Neuronal stem cell (in vitro differentiated cells): ENCODE measurements around the gene S100A9. TPM values are rescaled to one million over a fixed set of nuclear protein-coding genes. Genes with fewer than 3 reads are reported as not detected.

Experiments used
- DNase-seq: peaks from one replicate; pipeline ENCODE4 v3.0.0-alpha.2; 2013; ENCODE audit warnings: low spot score
- H2AFZ ChIP-seq: one replicate; pipeline ENCODE4 v1.6.1; 2013; ENCODE audit warnings: mild to moderate bottlenecking, low read length, inconsistent platforms
- H2AK5ac ChIP-seq: 2 replicates; pipeline ENCODE4 v1.6.1; 2013; ENCODE audit warnings: low read depth, mild to moderate bottlenecking, inconsistent platforms, low read length, moderate library complexity, mixed read lengths
- H2BK120ac ChIP-seq: 2 replicates; pipeline ENCODE4 v1.6.1; 2013; ENCODE audit warnings: low read depth, mild to moderate bottlenecking, inconsistent platforms, low read length, moderate library complexity, mixed read lengths
- H2BK12ac ChIP-seq: one replicate; pipeline ENCODE4 v1.6.1; 2013; ENCODE audit warnings: low read length, inconsistent platforms
- H2BK15ac ChIP-seq: 2 replicates; pipeline ENCODE4 v1.6.1; 2013; ENCODE audit warnings: mild to moderate bottlenecking, low read length, inconsistent platforms, mixed read lengths
- H2BK5ac ChIP-seq: one replicate; pipeline ENCODE4 v1.6.1; 2013; ENCODE audit warnings: inconsistent platforms, mild to moderate bottlenecking, low read length, moderate library complexity
- H3K14ac ChIP-seq: one replicate; pipeline ENCODE4 v1.6.1; 2013; ENCODE audit warnings: low read length, inconsistent platforms
- H3K18ac ChIP-seq: 2 replicates; pipeline ENCODE4 v1.6.1; 2013; ENCODE audit warnings: low read length, inconsistent platforms
- H3K23ac ChIP-seq: 2 replicates; pipeline ENCODE4 v1.6.1; 2013; ENCODE audit warnings: low read depth, mild to moderate bottlenecking, mixed read lengths, low read length, inconsistent platforms; ENCODE audit not compliant: poor library complexity
- H3K27ac ChIP-seq: replicated peaks from 3 replicates; pipeline ENCODE4 v1.5.1; 2013; ENCODE audit warnings: low read length, inconsistent platforms
- H3K27me3 ChIP-seq, 3 experiments: 2 replicates each; pipeline ENCODE4 v1.6.1; 2013; ENCODE audit warnings: low read length in 3 of 3, mild to moderate bottlenecking in 2 of 3, inconsistent platforms in 1 of 3, low read depth in 1 of 3, mixed read lengths in 1 of 3, moderate library complexity in 1 of 3; ENCODE audit not compliant: control insufficient read depth in 3 of 3, insufficient read depth in 3 of 3
- H3K36me3 ChIP-seq, 2 donors: replicated peaks in 1 of 2; 2 replicates each; pipeline ENCODE4 v1.6.1; 2013; ENCODE audit warnings: low read length in 2 of 2; ENCODE audit not compliant: control insufficient read depth in 2 of 2, insufficient read depth in 2 of 2
- H3K4ac ChIP-seq: 2 replicates; pipeline ENCODE4 v1.6.1; 2013; ENCODE audit warnings: inconsistent platforms, mild to moderate bottlenecking, low read length, moderate library complexity
- H3K4me1 ChIP-seq, 2 donors: 1 replicate in 1 of 2; 2 replicates in 1 of 2; pipeline ENCODE4 v1.6.1; 2013; ENCODE audit warnings: low read length in 2 of 2, low read depth in 1 of 2; ENCODE audit not compliant: control insufficient read depth in 2 of 2, insufficient read depth in 1 of 2
- H3K4me2 ChIP-seq: one replicate; pipeline ENCODE4 v1.6.1; 2013; ENCODE audit warnings: mild to moderate bottlenecking, low read length, inconsistent platforms; ENCODE audit not compliant: insufficient read depth, poor library complexity, severe bottlenecking
- H3K4me3 ChIP-seq, 2 donors: 2 replicates each; pipeline ENCODE4 v1.5.1; 2013; ENCODE audit warnings: low read length in 2 of 2, mild to moderate bottlenecking in 2 of 2, inconsistent platforms in 1 of 2, moderate library complexity in 1 of 2
- H3K79me1 ChIP-seq: one replicate; pipeline ENCODE4 v1.6.1; 2013; ENCODE audit warnings: low read depth, mild to moderate bottlenecking, inconsistent platforms, low read length, moderate library complexity
- H3K9ac ChIP-seq: one replicate; pipeline ENCODE4 v1.6.1; 2013; ENCODE audit warnings: mild to moderate bottlenecking, low read depth, low read length, inconsistent platforms; ENCODE audit not compliant: poor library complexity
- H3K9me3 ChIP-seq, 2 donors: replicated peaks in 1 of 2; 2 replicates each; pipeline versions ENCODE3 to v1.6.1; 2013; ENCODE audit warnings: low read length in 2 of 2, mild to moderate bottlenecking in 2 of 2, inconsistent platforms in 1 of 2, low read depth in 1 of 2, mixed read lengths in 1 of 2, moderate library complexity in 1 of 2; ENCODE audit not compliant: control insufficient read depth in 2 of 2, insufficient read depth in 1 of 2
- H4K8ac ChIP-seq: one replicate; pipeline ENCODE4 v1.6.1; 2013; ENCODE audit warnings: low read depth, mild to moderate bottlenecking, inconsistent platforms, low read length, moderate library complexity
- H4K91ac ChIP-seq: one replicate; pipeline ENCODE4 v1.6.1; 2013; ENCODE audit warnings: low read length, low read depth, mild to moderate bottlenecking, inconsistent platforms; ENCODE audit not compliant: poor library complexity
- WGBS, 2 donors: extraction: QIAGEN DNeasy Blood & Tissue Kit; methylation state at CpG; one replicate each; pipeline ENCODE4 v1.1.7; 2013; ENCODE audit warnings: missing lambda C conversion rate in 2 of 2, mixed read lengths in 1 of 2; ENCODE audit not compliant: insufficient read length in 2 of 2, insufficient replicate concordance in 1 of 2; ENCODE audit errors: extremely low coverage in 2 of 2; 5-methylcytosine and 5-hydroxymethylcytosine counted together
- polyA plus RNA-seq, 2 experiments: library from polyadenylated mRNA; stranded (reverse); fragments of 200-250 nt; gene quantifications; one replicate each; pipeline ENCODE4 v1.2.3, GENCODE V29; 2013

The S100A9 gene
- not detected for polyA plus RNA-seq (2013, experiment 1 of 2)
- not detected for polyA plus RNA-seq (2013, experiment 2 of 2)

DNA sequence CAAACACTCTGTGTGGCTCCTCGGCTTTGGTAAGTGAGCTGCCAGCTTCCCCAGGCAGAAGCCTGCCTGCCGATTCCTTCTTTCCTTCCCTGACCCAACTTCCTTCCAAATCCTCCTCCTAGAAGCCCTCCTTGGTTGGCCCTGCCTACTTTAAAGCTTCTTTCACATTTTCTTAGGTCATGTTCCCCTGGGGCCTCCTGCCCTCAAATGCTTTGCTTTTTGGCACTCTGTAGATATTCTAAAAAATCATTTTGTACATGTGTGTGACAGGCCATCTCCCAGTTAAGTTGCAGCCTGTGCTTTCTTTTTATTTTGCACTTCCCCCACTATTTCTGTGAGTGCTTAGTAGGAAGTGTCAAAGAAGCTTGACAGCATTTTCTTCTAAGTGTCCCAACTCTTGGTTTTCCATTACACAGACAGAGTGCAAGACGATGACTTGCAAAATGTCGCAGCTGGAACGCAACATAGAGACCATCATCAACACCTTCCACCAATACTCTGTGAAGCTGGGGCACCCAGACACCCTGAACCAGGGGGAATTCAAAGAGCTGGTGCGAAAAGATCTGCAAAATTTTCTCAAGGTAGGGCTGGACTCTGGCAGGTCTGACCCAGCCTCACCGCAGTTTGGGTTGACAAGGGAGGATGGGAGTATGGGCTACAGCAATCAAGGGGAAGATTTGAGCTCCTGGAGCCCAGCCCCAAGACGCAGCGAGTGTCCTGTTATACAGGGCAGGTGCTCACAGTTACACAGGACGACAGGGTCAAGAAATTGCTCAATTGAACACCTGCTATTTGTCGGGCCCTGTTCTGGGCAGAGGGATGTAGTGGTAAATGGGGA lies at the start of gene S100A9:
Gene S100A9 (plus strand): TSS at position 2 of the 838 bp plus-strand sequence. CDS start 430 bp downstream, at position 432.
- no peak for DNase-seq
- WGBS, 2 donors = no CpG with 5 or more reads among the region's 11 CpGs
- H3K4ac ChIP-seq = no peak within 1 kb of the TSS

GRCh38 chr1:153308540-153308939 lies 49.1 kb upstream of the S100A9 start:
- DNase-seq = no peak
- H3K18ac ChIP-seq = no peak overlapping the region
- H2BK12ac ChIP-seq = no peak overlapping the region

More for the DNA sequence above, at the start of gene S100A9:
- no peak within 1 kb of the TSS for H2BK5ac ChIP-seq
- no peak within 1 kb of the TSS for H4K8ac ChIP-seq
- H3K4me3 ChIP-seq = no peak within 1 kb of the TSS
- no peak within 1 kb of the TSS for H2BK12ac ChIP-seq
- no peak within 1 kb of the TSS for H3K14ac ChIP-seq
- no peaks in the 10 kb centered on the region for H3K4me1 ChIP-seq
- no peaks in the 10 kb centered on the region for H3K79me1 ChIP-seq
- peak within 1 kb of the TSS; percentile 48 for H3K18ac ChIP-seq
- H4K91ac ChIP-seq = no peak within 1 kb of the TSS
- H3K27ac ChIP-seq = no peak within 1 kb of the TSS
- no peak within 1 kb of the TSS for H3K9ac ChIP-seq
- no peak within 1 kb of the TSS for H3K23ac ChIP-seq
- H2BK15ac ChIP-seq = no peak within 1 kb of the TSS
- no peak within 1 kb of the TSS for H2AFZ ChIP-seq
- no peak within 1 kb of the TSS for H2AK5ac ChIP-seq
- no peaks in the 10 kb centered on the region for H3K9me3 ChIP-seq
- no peak within 1 kb of the TSS for H3K4me2 ChIP-seq
- peaks cover 0 to 29% (median 0%) of the 10 kb centered on the region in 3 experiments for H3K27me3 ChIP-seq
- H2BK120ac ChIP-seq = no peak within 1 kb of the TSS
- H3K36me3 ChIP-seq = no peaks in the 10 kb centered on the region

DNA sequence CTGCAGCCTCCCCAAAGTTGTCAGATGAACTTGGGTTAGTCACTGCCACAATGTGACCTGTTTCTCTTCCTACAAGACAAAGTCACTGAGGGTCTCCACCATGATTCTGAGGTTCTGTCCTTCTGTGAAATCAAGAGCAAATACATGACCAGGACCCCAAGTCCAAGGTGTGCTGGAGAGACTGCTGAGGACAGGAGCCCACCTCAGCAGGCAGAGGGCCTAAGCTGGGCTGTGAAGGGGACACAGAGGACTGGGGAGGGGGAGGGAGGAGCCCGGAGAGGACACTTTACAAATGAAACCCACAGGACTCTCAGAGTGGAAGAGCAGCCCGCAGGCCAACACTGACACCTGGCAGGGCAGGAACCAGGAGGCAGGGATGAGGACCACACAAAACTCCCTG lies 48.2 kb upstream of the S100A9 start:
- Histone ChIP-seq H3K18ac (peak overlapping the region; percentile 48), H2BK5ac (no peak overlapping the region), H4K91ac (no peak overlapping the region), H3K23ac (no peak overlapping the region), H3K9me3 (no peaks in the 10 kb centered on the region), H3K36me3 (no peaks in the 10 kb centered on the region), H3K27ac (no peak overlapping the region), H2BK120ac (no peak overlapping the region), H2BK15ac (no peak overlapping the region), H3K4me1 (no peaks in the 10 kb centered on the region), H3K4ac (no peak overlapping the region), H2AK5ac (no peak overlapping the region), H3K4me2 (no peak overlapping the region), H3K9ac (no peak overlapping the region), H3K79me1 (no peaks in the 10 kb centered on the region), H3K27me3 (peaks cover 0 to 11% (median 0%) of the 10 kb centered on the region in 3 experiments), H2BK12ac (no peak overlapping the region), H2AFZ (no peak overlapping the region), H3K14ac (no peak overlapping the region), H3K4me3 (peak overlapping the region in 1 of 2 donors; percentile 26), H4K8ac (no peak overlapping the region)
- WGBS, 2 donors = no CpG with 5 or more reads among the region's 2 CpGs
- DNase-seq = no peak

More at GRCh38 chr1:153308540-153308939, 49.1 kb upstream of the S100A9 start:
- no CpG with 5 or more reads among the region's 2 CpGs for WGBS, 2 donors
- no peak overlapping the region for H3K14ac ChIP-seq
- no peak overlapping the region for H3K4me2 ChIP-seq
- H3K4me1 ChIP-seq = no peaks in the 10 kb centered on the region
- H3K27ac ChIP-seq = no peak overlapping the region
- peaks cover 0 to 14% (median 0%) of the 10 kb centered on the region in 3 experiments for H3K27me3 ChIP-seq
- no peak overlapping the region for H2AFZ ChIP-seq
- no peaks in the 10 kb centered on the region for H3K79me1 ChIP-seq
- H3K23ac ChIP-seq = peak overlapping the region; percentile 44
- H2BK120ac ChIP-seq = no peak overlapping the region
- H3K36me3 ChIP-seq = no peaks in the 10 kb centered on the region
- no peak overlapping the region for H3K9ac ChIP-seq
- H2BK15ac ChIP-seq = no peak overlapping the region
- H4K91ac ChIP-seq = no peak overlapping the region
- no peak overlapping the region for H4K8ac ChIP-seq
- H3K4me3 ChIP-seq = no peak overlapping the region
- H3K4ac ChIP-seq = no peak overlapping the region
- H3K9me3 ChIP-seq = no peaks in the 10 kb centered on the region
- no peak overlapping the region for H2BK5ac ChIP-seq
- no peak overlapping the region for H2AK5ac ChIP-seq

GRCh38 chr1:153310526-153310925 lies 47.1 kb upstream of the S100A9 start:
- H3K79me1 ChIP-seq = no peaks in the 10 kb centered on the region
- WGBS, 2 donors = no CpG with 5 or more reads among the region's 7 CpGs
- no peaks in the 10 kb centered on the region for H3K9me3 ChIP-seq
- H3K18ac ChIP-seq = no peak overlapping the region
- no peak overlapping the region for H3K4me3 ChIP-seq
- H3K9ac ChIP-seq = no peak overlapping the region
- no peak for DNase-seq
- H3K4me2 ChIP-seq = no peak overlapping the region
- no peak overlapping the region for H4K91ac ChIP-seq
- H4K8ac ChIP-seq = no peak overlapping the region
- H3K36me3 ChIP-seq = no peaks in the 10 kb centered on the region
- H3K27me3 ChIP-seq = peaks cover 0 to 10% (median 0%) of the 10 kb centered on the region in 3 experiments
- no peak overlapping the region for H2BK12ac ChIP-seq
- H2BK5ac ChIP-seq = no peak overlapping the region
- H2BK15ac ChIP-seq = no peak overlapping the region
- H2AFZ ChIP-seq = no peak overlapping the region
- no peak overlapping the region for H2BK120ac ChIP-seq
- H3K14ac ChIP-seq = no peak overlapping the region
- no peak overlapping the region for H2AK5ac ChIP-seq
- no peaks in the 10 kb centered on the region for H3K4me1 ChIP-seq
- no peak overlapping the region for H3K23ac ChIP-seq
- no peak overlapping the region for H3K4ac ChIP-seq
- H3K27ac ChIP-seq = no peak overlapping the region
